PC-9 (cell line): ENCODE results near the gene CDH24. TPM values are rescaled to one million over a fixed set of nuclear protein-coding genes. Genes with fewer than 3 reads are reported as not detected.

Experiments
- BruUV-seq: library from RNA; stranded (reverse); fragments of 400-500 nt; replicated peaks from 2 replicates; lab custom pipeline; 2021; lab: Mats Ljungman, UMichigan
- CTCF ChIA-PET: fragments of 300-600 bp; sonication (Branson Sonifier 250); formaldehyde crosslinking; loops from one replicate; lab custom pipeline; 2022; ENCODE audit warnings: antibody characterized with exemption; lab: Charles Lee
- POLR2A ChIA-PET: fragments of 300-600 bp; sonication (Branson Sonifier 250); formaldehyde crosslinking; loops from one replicate; lab custom pipeline; 2022; ENCODE audit warnings: antibody characterized with exemption; ENCODE audit not compliant: unreplicated experiment; lab: Charles Lee
- DNase-seq, 2 experiments: peaks; one replicate each; pipeline versions ENCODE4 v3.0.0 to v3.0.0-alpha.2; 2015 to 2022; ENCODE audit warnings: mixed read lengths in 1 of 2
- H2AFZ ChIP-seq: fragments of 200-600 bp; sonication (generic); 2 replicates; pipeline ENCODE4 v1.8.1; 2017; ENCODE audit warnings: antibody characterized with exemption
- H3F3A ChIP-seq: fragments of 200-600 bp; sonication (generic); 2 replicates; pipeline ENCODE4 v1.8.1; 2017; ENCODE audit warnings: antibody characterized with exemption, mild to moderate bottlenecking, low read depth; ENCODE audit not compliant: insufficient read depth
- H3K27ac ChIP-seq: fragments of 200-600 bp; sonication (generic); 2 replicates; pipeline ENCODE4 v1.6.1; 2016; ENCODE audit warnings: mixed run types
- H3K27me3 ChIP-seq: fragments of 200-600 bp; sonication (generic); 2 replicates; pipeline ENCODE4 v1.6.1; 2016; ENCODE audit warnings: low read depth, mixed run types; ENCODE audit not compliant: insufficient read depth
- H3K36me3 ChIP-seq: fragments of 200-600 bp; sonication (generic); 2 replicates; pipeline ENCODE4 v1.6.1; 2016; ENCODE audit warnings: low read depth, mixed run types
- H3K4me1 ChIP-seq: fragments of 200-600 bp; sonication (generic); replicated peaks from 2 replicates; pipeline ENCODE4 v1.6.1; 2016; ENCODE audit warnings: mixed run types; ENCODE audit not compliant: insufficient read depth
- H3K4me2 ChIP-seq: fragments of 200-600 bp; sonication (generic); 2 replicates; pipeline ENCODE4 v1.6.1; 2017; ENCODE audit warnings: mixed run types
- H3K4me3 ChIP-seq: fragments of 200-600 bp; sonication (generic); 2 replicates; pipeline ENCODE4 v1.6.1; 2016; ENCODE audit warnings: mixed run types
- H3K79me2 ChIP-seq: fragments of 200-600 bp; sonication (generic); 2 replicates; pipeline ENCODE4 v1.6.1; 2017; ENCODE audit warnings: low read depth, mixed run types
- H3K9me2 ChIP-seq: fragments of 200-600 bp; sonication (generic); 2 replicates; pipeline ENCODE4 v1.8.1; 2017; ENCODE audit warnings: mild to moderate bottlenecking; ENCODE audit not compliant: insufficient read depth
- H3K9me3 ChIP-seq: fragments of 200-600 bp; sonication (generic); 2 replicates; pipeline ENCODE4 v1.8.1; 2016; ENCODE audit warnings: low read depth; ENCODE audit not compliant: insufficient read depth
- H4K20me1 ChIP-seq: fragments of 200-600 bp; sonication (generic); 2 replicates; pipeline ENCODE4 v1.8.1; 2017; ENCODE audit not compliant: insufficient read depth
- EZH2 ChIP-seq: fragments of 200-600 bp; sonication (generic); IDR thresholded peaks from 2 replicates; pipeline ENCODE4 v1.8.0; 2017; ENCODE audit warnings: antibody characterized with exemption, low read depth
- intact Hi-C: fragments of 100-400 bp; cut with micrococcal nuclease; formaldehyde crosslinking; loops from one replicate; pipeline ENCODE4 v1.10.0; 2022; ENCODE audit not compliant: unreplicated experiment
- total RNA-seq: library from RNA; stranded (reverse); gene quantifications from 2 replicates; pipeline ENCODE4 v1.2.3, GENCODE V29; 2021
- TF ChIP-seq, protein P1 (sequence below): fragments of 200-600 bp; sonication (generic); conservative IDR thresholded peaks from 2 replicates; pipeline ENCODE4 v1.6.1; 2017; ENCODE audit warnings: mixed run types, antibody characterized with exemption, mild to moderate bottlenecking, moderate library complexity

CDH24 gene
- total RNA-seq, 1 experiment from 2014 or later: 16.4 TPM

DNA sequence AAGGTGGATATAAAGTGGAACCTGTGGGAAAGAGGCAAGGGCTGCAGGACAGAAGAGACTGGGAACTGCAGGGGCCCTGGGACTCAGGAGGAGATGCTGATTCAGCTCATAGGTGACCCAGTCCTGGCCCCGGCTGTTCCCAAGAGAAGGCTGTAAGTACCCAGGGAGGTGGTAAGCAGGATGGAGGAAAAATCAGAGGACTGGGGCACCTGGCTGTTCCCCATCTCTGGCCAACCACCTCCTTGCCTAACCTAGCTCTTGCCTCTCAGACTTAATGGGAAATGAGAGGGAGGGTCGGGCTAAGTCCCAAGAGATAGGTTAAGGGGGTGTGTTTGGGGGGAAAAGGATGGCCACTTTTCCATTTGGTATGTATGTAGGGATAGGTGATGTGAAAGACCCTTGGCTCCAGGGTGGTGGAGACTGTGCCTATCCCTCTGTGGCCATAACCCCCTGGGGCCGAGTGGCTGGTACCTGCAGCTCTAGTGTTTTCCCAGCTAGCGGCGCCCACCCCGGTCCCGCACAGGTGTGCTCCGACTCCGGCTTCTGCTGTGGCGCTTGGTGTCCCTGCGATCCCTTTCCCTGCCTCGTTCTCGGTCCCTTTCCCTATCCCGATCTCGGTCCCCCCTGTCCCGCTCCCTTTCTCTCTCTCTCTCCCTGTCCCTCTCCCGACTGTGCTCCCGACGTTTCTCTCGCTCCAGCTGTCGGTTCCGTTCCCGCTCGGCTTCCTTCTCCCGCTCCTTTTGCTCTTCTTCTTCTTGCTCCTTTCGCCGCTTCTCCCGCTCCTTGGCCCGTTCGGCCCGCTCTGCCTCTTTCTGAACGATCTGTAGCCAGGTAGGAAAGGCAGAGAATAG is 1.6 kb upstream of the CDH24 start:
- Histone ChIP-seq H3K27me3 (no peaks in the 10 kb centered on the region), H3K27ac (no peak overlapping the region), H3F3A (peaks cover 59% of the 10 kb centered on the region), H3K9me2 (no peaks in the 10 kb centered on the region), H2AFZ (no peak overlapping the region), H3K9me3 (no peaks in the 10 kb centered on the region), H3K79me2 (no peaks in the 10 kb centered on the region), H3K4me1 (peaks cover 33% of the 10 kb centered on the region), H3K4me3 (no peak overlapping the region), H3K4me2 (no peak overlapping the region), H3K36me3 (peaks cover 14% of the 10 kb centered on the region; the same call in 1 of the 2 replicates), H4K20me1 (0 out of 2 replicates have a peak, but pooled peaks cover 3% of the 10 kb centered on the region)
- intact Hi-C loops: loop anchor here (1.0 to 5.0 kb wide), 3 partner anchors 73 to 1142 kb away; partner anchors contain the start of gene PRMT5
- TF ChIP-seq EZH2: no peak
- TF ChIP-seq, protein P1, sequence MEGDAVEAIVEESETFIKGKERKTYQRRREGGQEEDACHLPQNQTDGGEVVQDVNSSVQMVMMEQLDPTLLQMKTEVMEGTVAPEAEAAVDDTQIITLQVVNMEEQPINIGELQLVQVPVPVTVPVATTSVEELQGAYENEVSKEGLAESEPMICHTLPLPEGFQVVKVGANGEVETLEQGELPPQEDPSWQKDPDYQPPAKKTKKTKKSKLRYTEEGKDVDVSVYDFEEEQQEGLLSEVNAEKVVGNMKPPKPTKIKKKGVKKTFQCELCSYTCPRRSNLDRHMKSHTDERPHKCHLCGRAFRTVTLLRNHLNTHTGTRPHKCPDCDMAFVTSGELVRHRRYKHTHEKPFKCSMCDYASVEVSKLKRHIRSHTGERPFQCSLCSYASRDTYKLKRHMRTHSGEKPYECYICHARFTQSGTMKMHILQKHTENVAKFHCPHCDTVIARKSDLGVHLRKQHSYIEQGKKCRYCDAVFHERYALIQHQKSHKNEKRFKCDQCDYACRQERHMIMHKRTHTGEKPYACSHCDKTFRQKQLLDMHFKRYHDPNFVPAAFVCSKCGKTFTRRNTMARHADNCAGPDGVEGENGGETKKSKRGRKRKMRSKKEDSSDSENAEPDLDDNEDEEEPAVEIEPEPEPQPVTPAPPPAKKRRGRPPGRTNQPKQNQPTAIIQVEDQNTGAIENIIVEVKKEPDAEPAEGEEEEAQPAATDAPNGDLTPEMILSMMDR: no peak
- POLR2A ChIA-PET: interaction anchor here (0.6 to 1.0 kb wide), 2 partner anchors 36 to 102 kb away, joined by 4 read pairs; partner anchors contain the start of genes ACIN1 and HAUS4
- CTCF ChIA-PET: interaction anchor here (0.6 to 1.2 kb wide), 7 partner anchors 52 to 188 kb away, joined by 3 to 7 read pairs (median 4); no protein-coding TSS in a partner anchor
- BruUV-seq: TSS peak; percentile 20
- no peak for DNase-seq

DNA sequence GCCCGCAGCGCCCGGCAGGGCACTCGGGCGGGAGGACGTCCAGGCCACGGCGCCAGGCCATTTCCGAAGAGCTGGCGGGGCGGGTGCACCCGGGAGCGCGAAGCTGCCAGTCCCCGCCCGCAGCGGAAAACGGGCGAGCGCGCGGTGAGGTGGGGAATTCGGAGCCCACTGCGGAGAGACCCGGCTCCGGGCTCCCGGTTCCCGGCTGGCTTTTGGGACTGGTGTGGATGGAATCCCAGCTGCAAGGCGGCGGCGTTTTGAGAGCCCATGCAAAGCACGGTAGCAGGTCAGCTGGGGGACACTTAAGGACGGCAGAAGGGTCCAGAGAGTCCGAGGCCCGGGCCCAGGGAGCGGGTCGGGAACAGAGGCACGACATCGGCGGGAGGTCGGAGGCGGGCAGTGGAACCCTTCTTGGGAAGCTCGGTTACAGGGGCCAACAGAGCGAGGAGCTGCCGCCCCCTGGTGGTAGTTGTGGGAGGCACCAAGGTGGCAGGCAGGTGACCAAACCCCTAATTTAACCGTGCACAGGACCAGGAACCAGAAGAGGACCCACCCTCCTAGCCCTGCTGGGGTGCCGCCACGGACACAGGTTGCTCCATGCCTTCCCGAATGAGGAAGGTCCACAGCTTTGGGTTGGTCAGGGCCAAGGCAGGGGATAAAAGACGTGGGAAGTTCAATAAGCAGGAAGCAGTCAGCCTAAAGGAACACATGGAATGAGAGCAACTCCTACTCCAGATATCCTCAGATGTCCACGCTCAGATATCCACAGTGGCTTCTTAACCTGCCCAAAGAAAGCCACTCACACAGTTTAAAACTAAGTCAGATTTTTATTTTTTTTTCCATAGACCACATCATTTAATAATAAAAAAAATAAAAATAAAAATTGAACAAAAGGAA is 685 bp upstream of the CDH24 start:
- TF ChIP-seq, protein P1: peak; percentile 82
- no peak for TF ChIP-seq EZH2
- Histone ChIP-seq H2AFZ (peak overlapping the region; percentile 58; the same call in 1 of the 2 replicates), H3F3A (peaks cover 50% of the 10 kb centered on the region), H4K20me1 (0 out of 2 replicates have a peak, but pooled peaks cover 3% of the 10 kb centered on the region), H3K27ac (no peak overlapping the region), H3K4me1 (peaks cover 25% of the 10 kb centered on the region), H3K36me3 (peaks cover 14% of the 10 kb centered on the region; the same call in 1 of the 2 replicates), H3K79me2 (no peaks in the 10 kb centered on the region), H3K9me3 (no peaks in the 10 kb centered on the region), H3K9me2 (no peaks in the 10 kb centered on the region), H3K27me3 (no peaks in the 10 kb centered on the region), H3K4me3 (peak overlapping the region; percentile 64; the same call in 1 of the 2 replicates), H3K4me2 (peak overlapping the region; percentile 90)
- ChIA-PET CTCF (interaction anchor here (0.5 to 1.2 kb wide), 11 partner anchors 11 to 1070 kb away, joined by 3 to 7 read pairs (median 5); partner anchors contain the start of genes AJUBA and HAUS4), POLR2A (interaction anchor here (0.6 to 1.0 kb wide), 2 partner anchors 37 to 101 kb away, joined by 4 read pairs; partner anchors contain the start of genes ACIN1 and HAUS4)
- TSS peak; percentile 17 for BruUV-seq
- peak; percentile 59 to 86 for DNase-seq
- intact Hi-C loops: loop anchor here (1.0 to 5.0 kb wide), 4 partner anchors 72 to 1141 kb away; partner anchors contain the start of gene PRMT5
